SKM-1 treated with dmso at 0.1 percent for 144 hours (cell line): ENCODE measurements around the gene GPC6.

Source experiments
- DNase-seq: peaks from one replicate; lab custom pipeline; 2025; ENCODE audit not compliant: unreplicated experiment; lab: John Stamatoyannopoulos, UW

The GPC6 gene

DNA sequence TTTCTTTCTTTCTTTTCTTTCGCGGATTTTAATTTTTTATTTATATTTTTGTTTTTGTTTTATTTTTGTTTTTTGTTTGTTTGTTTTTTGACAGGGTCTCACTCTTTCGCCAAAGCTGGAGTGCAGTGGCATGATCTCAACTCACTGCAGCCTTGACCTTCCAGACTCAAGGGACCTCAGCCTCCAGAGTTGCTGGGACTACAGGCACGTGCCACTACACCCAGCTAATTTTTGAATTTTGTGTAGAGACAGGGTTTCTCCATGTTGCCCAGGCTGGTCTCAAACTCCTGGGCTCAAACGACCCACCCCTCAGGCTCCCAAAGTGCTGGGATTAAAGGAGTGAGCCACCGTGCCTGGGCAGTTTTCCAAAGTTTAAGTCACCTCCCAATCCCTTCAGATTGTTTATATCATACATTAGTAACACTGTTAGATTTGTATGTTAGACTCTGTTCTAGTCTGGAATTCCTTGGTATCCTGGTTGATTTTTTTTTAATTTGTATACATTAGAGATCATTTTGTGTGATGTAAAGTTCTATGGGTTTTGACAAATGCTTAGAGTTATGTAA, 655.6 kb downstream of the GPC6 start:
- DNase-seq = no peak

DNA sequence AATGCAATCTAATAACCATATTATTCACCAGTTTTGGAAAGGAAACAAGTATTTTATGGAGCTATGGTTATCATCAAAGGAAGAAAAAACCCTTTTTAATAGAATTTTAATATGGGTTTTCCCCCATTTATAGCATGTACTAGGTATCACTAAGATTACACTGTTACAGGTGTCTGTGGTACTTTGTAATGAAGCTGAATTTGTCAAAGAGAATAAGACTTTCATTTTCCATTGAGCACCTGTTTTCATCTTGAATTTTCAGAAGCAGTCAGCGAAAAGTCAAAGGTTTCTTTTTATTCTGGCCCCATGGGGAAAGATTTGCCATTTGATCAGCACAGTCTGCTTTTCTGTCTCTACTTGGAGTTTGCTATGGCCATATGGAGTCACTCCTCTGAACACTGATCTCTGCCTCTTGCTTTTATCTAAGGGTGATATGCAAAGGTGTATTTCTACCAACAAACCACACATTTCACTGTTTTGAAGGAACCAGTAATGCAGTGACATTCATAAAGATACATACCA, 662.9 kb downstream of the GPC6 start:
- DNase-seq = no peak

DNA sequence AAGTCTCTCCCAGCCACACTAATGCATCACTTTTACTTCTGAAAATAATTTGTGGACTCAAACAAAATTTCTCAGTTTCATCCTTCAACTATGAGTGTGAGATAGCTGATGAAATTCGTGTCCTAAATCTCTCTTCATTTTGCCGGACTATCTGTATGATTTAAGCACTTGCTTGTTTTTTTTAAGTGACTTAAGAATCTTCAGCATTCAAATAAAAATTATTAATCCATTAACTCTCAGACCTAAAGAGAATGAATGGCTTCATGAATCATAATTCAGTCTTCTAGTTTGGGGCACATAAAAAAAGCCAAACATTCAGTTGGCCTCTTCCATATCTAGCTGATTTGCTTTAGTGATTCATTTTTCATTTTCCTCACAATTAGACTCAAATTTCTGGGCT, 673.4 kb downstream of the GPC6 start:
- DNase-seq = no peak

DNA sequence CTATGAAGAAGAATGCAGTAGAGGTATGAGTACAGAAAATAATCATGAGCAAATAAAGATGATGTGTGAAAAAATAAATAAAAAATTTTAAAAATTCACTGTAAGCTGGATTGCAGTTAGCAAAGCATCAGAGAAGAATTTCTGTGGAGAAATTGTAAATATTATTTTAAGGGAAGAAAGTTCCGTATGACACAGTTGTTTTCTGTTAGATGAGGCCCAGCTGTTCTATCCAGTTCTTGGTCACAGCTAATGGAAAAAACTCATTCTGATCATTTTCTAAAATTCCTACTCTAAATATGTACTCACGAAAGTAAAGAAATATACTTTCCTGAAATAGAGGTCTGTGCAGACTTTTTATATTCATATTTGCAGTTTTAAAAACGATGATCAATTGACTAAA, 674.1 kb downstream of the GPC6 start:
- DNase-seq = no peak

DNA sequence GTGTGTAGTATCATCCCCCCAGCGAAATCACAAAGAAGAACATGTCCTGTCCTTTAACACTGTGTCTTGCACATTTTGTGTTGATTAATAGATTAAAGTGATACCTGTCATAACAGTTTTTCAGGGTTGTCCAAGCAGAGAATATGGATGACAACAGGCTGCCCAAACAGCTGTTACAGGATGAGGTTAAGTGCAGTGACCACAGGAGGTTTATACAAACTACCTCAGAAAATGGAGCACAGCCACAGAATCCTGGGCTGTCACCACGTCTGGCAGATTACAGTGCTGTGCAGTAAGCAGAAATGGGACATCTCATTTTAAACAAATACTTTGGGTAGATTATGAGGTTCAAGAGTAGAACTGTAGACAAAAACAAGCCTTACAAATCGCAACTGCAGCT, 677.3 kb downstream of the GPC6 start:
- no peak for DNase-seq

DNA sequence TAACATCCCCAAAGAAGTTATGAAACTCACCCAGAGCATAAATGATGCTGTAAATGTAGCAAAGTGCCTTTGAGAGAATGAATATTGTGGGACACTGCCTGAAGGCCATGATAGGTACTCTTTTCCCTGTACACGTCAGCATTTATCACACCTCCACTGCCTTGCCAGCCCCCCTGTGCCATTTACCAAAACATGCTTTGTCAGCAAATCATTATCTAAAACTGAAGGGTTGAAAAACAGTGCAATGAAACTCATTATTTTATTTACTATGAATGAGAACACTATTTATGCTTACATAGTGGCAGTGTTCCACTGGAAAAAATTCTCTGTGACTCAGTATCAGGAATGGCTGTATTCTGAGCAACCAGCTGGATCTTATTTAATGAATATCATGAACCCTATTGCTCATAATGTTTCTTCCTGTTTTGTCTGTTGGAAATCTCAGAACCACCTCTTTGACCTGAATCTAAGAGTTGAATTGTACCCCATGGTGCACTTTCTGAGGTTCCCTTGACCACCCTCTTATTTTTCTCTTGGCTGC, 688.7 kb downstream of the GPC6 start:
- no peak for DNase-seq

DNA sequence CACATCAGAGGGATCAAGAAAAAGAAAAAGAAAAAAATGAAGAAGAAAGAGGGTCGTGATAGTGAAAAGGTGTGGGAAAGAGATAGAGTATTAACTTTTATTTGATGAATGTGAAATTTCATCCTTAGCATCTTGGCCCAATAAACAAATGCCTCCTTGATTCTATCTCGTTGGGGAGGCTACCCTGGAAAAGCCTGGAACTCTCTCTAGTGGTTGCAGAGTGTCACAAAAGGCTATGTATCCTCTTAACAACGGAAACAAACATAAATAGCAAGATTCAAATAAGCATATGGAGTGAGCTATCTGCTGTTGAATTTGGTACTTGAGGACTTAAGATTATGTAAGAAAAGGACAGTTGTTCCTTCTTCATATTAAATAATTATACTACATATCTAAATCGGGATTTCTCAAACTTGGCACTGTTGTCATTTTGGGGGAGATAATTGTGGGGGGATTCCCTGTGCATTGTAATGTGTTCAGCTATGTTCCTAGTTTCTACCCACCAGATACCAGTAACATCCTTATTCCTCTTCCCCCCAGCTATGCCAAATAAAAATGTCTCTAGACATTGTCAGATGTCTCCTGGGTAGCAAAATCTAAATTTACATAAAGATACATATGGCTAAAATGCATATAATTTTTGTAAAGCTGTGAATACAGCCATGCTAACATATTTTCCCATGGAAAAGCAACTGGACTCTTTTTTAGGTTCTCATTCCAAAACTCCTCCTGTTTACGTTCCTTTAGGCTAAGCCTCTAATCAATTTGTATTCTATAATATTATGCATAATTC, 695.7 kb downstream of the GPC6 start:
- DNase-seq = no peak

DNA sequence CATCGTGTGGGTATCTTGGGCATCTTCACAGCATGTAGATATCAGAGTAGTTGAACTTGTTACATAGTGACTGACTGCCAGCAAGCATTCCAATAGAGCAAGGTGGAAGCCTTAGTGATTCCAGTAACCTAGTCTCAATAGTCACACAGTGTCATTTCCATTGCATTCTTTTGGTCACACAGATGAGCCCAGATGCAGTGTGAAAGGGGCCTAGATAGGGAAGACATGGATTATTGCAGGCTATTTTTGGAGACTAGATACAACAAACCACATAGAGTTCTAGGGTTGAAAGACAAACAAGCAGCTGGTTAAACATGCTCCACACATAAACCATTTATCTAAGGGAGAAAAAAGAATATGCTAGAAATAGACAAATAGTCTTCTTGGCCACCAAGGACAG, 699.4 kb downstream of the GPC6 start:
- DNase-seq = no peak

DNA sequence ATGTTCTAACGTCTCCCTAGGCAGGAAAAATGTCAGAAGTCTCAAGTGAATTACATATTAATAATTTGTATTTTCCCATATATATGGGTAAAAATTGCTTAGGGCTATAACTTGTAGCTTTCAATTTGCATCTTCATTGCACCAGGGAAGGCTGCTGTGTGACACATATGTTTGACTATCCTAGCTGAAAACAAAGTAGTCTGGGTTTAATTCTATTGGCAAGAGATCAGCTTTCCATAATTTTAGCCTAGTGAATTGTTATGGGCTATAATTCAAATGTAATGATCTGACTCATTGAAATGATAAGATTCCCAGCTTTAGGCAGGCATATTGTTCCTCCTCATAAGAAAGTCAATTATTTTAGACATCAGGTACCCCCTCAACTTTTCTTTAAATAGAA, 699.8 kb downstream of the GPC6 start:
- DNase-seq = no peak

DNA sequence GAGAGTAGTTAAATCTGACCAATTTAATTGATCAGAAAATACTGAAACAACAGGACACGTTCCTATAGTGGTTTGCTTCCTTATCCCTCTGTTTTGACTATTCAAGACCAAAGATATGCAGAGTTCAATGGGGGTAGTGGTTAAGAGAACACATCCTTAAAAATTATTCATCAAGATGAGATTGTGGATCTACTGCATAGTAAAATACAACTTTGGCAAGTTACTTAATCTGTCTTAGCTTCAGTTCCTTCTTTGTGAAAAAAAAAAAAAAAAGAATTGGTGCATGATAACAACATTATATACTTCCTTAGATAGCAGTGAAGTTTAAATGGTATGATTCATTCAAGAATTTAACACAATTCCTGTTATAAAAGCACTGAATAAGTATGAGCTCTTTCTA, 700.8 kb downstream of the GPC6 start:
- no peak for DNase-seq

DNA sequence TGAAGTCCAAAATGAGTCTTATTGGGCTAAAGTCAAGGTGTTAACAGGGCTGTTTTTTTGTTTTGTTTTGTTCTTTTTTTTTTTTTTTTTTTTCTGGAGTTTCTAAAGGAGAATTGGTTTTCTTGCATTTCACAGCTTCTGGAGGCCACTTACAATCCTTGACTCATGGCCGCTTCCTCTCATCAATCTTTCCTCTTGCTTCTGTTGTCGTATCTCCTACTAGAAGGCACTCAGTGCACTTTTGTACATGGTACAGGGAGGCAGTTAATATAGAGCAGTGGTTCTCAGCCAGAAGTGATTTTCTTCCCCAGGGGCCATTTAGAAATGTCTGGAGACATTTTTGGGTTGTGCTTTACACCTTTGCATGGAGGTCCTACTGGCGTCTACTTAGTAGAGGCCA, 706.3 kb downstream of the GPC6 start:
- no peak for DNase-seq

DNA sequence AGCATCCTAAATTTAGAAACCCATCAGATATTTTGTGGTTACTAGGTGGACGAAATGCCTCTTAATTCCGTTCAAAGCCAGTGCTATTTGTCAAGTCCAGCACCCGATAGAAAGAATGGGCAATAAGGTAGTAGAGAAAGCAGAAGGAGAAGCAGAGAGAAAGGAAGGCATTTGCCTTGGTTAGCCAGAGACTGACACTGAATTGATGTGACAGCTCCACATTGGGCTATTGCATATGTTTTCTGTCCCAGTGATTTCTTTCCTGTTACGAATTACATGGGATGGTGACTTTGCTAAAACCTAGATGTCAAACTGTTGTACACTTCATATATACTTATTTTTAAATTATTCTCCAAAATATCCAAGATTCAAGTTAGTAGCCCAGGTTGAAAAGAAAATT, 710.3 kb downstream of the GPC6 start:
- no peak for DNase-seq

DNA sequence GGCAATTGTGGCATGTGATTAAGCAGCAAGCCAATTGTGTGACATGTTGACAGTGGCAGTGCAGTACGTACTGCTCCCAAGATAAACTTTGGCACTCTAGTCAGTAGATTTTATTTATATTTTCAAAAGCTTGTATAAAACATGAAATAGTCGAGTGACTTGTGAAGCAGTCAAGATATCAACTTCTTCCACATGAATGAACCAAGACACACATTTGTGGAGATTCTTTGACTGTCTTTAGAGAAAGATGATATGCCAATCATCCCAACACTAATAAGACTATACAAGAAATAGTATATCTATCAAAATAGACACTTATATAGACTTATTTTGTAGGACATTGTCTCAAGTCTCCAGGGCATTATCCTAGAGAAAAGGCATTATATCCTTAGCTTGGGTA, 714.8 kb downstream of the GPC6 start:
- DNase-seq = no peak

DNA sequence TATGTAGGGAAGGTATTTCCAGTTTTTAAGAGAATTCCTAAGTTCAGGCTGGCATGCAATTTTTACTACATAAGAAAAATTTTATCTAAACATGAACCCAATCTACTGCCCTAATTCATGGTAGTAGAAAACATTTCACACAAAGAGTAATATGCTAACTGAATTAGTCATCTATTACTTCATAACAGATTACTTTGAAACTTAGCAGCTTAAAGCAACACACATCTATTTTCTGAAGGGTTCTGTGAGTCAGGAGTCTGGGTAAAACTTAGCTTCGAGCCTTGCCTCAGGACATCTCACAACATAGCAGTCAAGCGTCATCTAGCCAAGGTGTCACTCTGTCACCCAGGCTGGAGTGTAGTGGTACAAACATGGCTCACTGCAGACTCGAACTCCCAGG, 715.4 kb downstream of the GPC6 start:
- DNase-seq = no peak

DNA sequence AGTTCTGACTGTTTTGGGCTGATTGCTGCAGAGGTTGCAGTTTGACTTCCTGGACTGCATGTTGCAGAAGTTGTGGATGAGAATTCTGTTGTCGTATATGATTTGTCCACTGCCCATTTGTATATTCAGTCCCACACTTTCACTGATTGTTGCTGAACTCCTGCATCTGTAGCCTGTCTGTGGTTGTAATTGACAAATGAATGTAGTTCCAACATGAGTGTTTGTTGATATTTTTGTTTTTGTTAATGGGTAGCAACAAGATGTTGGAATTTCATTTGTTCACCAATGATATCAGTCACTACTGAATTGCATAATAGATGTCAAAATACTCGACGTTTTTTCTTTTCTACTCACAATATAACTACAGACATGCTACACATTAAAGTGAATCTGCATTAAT, 719.0 kb downstream of the GPC6 start:
- no peak for DNase-seq

DNA sequence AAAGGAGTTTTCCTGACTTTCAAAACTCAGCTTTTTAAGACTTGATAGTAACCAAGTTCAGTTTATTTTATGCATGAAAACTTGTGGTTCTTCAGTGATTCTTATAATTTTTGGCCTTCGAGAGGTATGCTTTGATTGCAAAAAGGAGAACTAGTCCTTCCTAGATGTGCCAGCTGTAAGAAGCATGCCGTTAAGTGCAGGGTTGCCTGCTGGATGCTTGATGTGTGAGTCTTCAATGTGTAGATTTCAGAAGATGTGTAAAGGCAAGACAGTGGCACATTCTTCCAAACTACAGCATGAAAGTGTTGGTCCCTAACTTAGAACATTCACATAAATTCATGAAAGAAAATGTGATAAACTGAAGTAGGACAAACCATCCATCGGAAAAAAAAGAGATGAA, 720.4 kb downstream of the GPC6 start:
- DNase-seq = no peak

DNA sequence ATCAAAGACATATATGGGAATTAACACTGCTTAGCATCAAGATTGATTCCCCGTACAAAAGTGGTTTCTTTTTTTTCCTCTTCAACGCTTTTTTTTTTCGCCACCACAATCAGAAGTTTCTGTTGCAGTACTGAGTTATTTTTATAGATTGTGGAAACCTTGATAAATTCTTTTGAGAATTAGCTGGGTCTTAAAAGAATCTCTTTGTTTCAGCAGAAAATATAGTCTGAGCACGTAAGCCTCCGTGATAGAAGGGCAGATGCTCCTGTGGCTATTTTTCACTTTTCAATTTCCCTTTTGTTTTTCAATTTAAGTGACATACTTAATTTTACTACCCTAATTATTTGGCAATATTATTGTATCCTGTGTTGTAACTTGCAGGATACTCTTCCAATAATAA, 721.0 kb downstream of the GPC6 start:
- DNase-seq = no peak

DNA sequence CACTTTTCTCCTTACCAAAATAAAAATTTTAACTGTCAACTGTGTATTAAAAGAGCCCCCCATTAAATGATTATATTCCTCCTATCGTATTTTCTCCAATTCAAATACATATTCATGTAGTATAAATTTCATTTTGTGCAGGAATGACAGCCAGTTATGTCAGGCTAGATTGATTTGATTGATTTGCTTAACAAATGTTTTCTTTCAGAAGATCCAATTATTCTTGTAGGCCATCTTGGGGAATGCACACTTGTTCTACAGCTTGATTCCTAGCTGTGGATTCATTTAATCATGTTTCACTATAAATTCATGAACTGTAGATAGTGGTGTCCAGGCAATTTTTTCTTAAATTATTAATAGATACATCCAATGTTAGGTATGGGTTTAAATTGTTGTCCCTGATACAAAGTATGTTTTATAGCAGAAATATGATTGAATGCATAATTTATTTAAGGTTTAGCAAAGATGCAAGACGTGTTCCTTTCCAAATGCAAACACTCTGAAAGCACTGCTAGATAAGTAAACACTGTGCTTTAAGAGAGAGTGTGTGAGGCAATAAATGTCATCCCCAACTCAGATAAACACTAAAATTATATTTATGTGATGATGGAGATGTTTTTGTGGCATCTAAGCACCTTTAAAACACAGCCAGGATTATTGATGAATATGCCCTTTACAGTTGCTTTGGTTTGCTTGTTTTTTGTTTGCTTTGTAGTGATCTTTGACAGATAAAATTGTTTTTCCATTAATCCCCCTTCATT, 721.7 kb downstream of the GPC6 start:
- no peak for DNase-seq

DNA sequence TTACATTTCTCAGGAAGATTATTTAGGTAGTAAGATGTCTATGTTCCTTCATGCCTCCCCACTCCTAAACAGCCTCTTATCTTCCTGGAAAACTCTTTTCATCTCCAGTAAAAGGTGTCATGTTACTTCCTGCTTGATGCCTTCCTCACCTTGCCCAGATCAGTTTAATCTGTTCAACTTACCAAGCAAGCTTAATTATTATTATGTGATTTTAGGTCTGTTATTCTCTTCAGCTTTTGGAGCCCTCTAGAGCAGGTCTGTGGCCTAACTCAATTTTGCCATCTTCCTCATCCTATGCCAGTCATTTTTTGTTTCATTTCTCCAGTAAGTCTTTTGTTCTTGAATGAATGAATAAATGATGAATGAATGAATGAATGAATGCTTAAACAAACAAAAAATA, 724.5 kb downstream of the GPC6 start:
- DNase-seq = no peak

DNA sequence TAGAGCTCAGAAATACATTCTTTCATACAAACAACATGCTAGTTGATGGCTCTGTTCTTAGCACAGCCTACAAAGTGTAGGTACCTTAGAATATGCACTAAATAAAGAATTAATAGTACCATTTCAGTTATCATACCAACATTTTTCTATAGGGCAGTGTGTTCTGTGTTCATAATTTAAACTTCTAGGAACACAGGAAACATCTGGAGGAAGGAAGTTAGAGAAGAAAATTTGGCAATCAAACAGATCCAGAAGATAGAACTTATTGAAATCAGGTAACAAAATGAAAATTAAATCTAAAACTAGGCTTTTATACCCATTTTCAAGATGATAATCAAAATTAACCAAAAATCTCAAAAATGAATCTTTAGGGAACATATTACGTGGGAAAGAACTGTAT, 725.3 kb downstream of the GPC6 start:
- DNase-seq = no peak

DNA sequence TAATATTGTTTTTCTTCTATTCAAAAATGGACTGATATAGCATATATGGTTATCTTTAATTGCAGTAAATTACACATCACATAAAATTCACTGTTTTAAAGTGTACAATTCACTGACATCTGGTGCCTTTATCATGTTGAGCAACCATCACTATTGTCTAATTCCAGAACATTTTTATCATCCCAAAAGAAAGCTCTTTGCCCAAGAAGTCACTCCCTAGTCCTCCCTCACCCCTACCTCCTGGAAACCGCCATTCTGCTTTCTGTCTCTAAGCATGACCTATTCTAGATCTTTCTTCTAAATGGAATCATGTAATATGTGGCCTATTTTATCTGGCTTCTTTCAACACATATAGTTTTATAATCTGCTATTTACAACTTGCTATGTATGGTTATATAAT, 727.2 kb downstream of the GPC6 start:
- DNase-seq = no peak

DNA sequence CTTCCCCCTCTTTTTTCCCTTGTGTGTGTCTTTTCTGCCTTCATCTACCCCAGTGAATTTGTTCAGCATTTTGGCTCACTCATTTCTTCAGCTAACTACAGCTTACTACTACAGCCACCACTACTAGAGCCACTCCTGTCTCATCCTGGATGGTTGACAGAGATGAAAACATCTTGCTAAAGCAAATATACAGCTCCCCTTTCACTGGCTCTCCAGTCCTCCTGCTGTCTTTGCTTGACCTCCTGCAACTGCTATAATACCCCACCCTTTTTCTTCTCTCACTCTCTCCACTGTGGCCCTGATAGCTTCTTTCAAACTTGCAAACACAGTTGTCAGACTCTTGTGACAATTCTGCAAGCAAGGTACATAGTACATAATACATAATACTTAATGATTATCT, 729.3 kb downstream of the GPC6 start:
- no peak for DNase-seq
